ENCODE measurements around the gene RPL15.

RPL15 gene

GRCh38 chr3:23966328-23966727, 49.4 kb downstream of the RPL15 start:
- no peak for DNase-seq

GRCh38 chr3:23968463-23969184, 51.7 kb downstream of the RPL15 start:
- no peak for DNase-seq

GRCh38 chr3:23969393-23969792, 52.5 kb downstream of the RPL15 start:
- DNase-seq = no peak

All from SHP77 treated with DMSO at 0.1 percent for 48 hours (cell line).